ENCODE measurements around the gene EBF4.

GRCh38 chr20:2708665-2709064, 16.1 kb downstream of the EBF4 start:
- TF ChIP-seq CTCF (IDR thresholded peaks at IDR 0.05) (no peak), POLR2A (IDR thresholded peaks at IDR 0.05) (no peak), POLR2AphosphoS5 (IDR thresholded peaks at IDR 0.05) (no peak)

All from prostate gland (tissue), 2 donors.